Karpas-422 (cell line): ENCODE data around the gene MYO10. TPM values are rescaled to one million over a fixed set of nuclear protein-coding genes. Genes with fewer than 3 reads are reported as not detected.

ENCODE experiments used
- DNase-seq: peaks from one replicate; pipeline ENCODE4 v3.0.0-alpha.2; 2015
- H2AFZ ChIP-seq: fragments of 200-600 bp; sonication (generic); 2 replicates; pipeline ENCODE4 v1.6.1; 2014; ENCODE audit warnings: antibody characterized with exemption, low read length, mixed read lengths
- H3K27ac ChIP-seq: fragments of 200-600 bp; sonication (generic); 2 replicates; pipeline ENCODE4 v1.5.1; 2014; ENCODE audit warnings: mild to moderate bottlenecking, low read length, moderate library complexity
- H3K27me3 ChIP-seq: fragments of 200-600 bp; sonication (generic); 2 replicates; pipeline ENCODE4 v1.6.1; 2014; ENCODE audit warnings: low read length, mixed read lengths
- H3K36me3 ChIP-seq: fragments of 200-600 bp; sonication (generic); 2 replicates; pipeline ENCODE4 v1.6.1; 2014; ENCODE audit warnings: low read length, mixed read lengths; ENCODE audit not compliant: insufficient read depth
- H3K4me1 ChIP-seq: fragments of 200-600 bp; sonication (generic); 2 replicates; pipeline ENCODE4 v1.6.1; 2014; ENCODE audit warnings: mild to moderate bottlenecking, low read length, mixed read lengths
- H3K4me2 ChIP-seq: fragments of 200-600 bp; sonication (generic); 2 replicates; pipeline ENCODE4 v1.6.1; 2014; ENCODE audit warnings: low read length, low read depth, mild to moderate bottlenecking; ENCODE audit not compliant: poor library complexity, severe bottlenecking
- H3K4me3 ChIP-seq: fragments of 200-600 bp; sonication (generic); 2 replicates; pipeline ENCODE4 v1.5.1; 2014; ENCODE audit warnings: mild to moderate bottlenecking, antibody characterized with exemption, low read length, mixed read lengths
- H3K79me2 ChIP-seq: fragments of 200-600 bp; sonication (generic); 2 replicates; pipeline ENCODE4 v1.6.1; 2014; ENCODE audit warnings: mild to moderate bottlenecking, low read length, mixed read lengths
- H3K9ac ChIP-seq: fragments of 200-600 bp; sonication (generic); 2 replicates; pipeline ENCODE4 v1.6.0; 2014; ENCODE audit warnings: low read length
- H3K9me2 ChIP-seq: fragments of 200-600 bp; sonication (generic), shearing (Covaris generic); replicated peaks from 2 replicates; pipeline ENCODE4 v1.6.0; 2014; ENCODE audit warnings: mild to moderate bottlenecking, low read length, moderate library complexity; ENCODE audit not compliant: insufficient read depth
- H3K9me3 ChIP-seq: fragments of 300-700, 200-600 bp; sonication (generic); 2 replicates; pipeline ENCODE4 v1.6.1; 2014; ENCODE audit warnings: low read length, mixed read lengths
- H4K20me1 ChIP-seq: fragments of 200-600 bp; sonication (generic); 2 replicates; pipeline ENCODE4 v1.6.1; 2014; ENCODE audit warnings: mild to moderate bottlenecking, antibody characterized with exemption, low read length, low read depth; ENCODE audit not compliant: insufficient read depth
- total RNA-seq: library from RNA; depleted of rRNA; stranded (reverse); fragments of >200 nt; shearing (Covaris generic); gene quantifications from 2 replicates; pipeline ENCODE4 v1.2.3, GENCODE V29; 2014; ENCODE audit warnings: low replicate concordance

MYO10 gene
- total RNA-seq, 1 experiment from 2014 or later: not detected

- Histone ChIP-seq H3K9me2 (no peaks in the 10 kb centered on the region), H2AFZ (no peak overlapping the region), H3K9ac (no peak overlapping the region), H3K36me3 (no peaks in the 10 kb centered on the region), H3K4me3 (no peak overlapping the region), H3K9me3 (no peaks in the 10 kb centered on the region), H3K27ac (no peak overlapping the region), H3K27me3 (no peaks in the 10 kb centered on the region), H3K4me2 (no peak overlapping the region), H3K4me1 (no peaks in the 10 kb centered on the region), H3K79me2 (no peaks in the 10 kb centered on the region), H4K20me1 (no peaks in the 10 kb centered on the region)
- no peak for DNase-seq
Measured at GRCh38 chr5:16918156-16918555, 17.9 kb downstream of the MYO10 start.

GRCh38 chr5:16916262-16916878 lies 19.7 kb downstream of the MYO10 start:
- H3K4me2 ChIP-seq: no peak overlapping the region
- H2AFZ ChIP-seq: no peak overlapping the region
- no peaks in the 10 kb centered on the region for H3K27me3 ChIP-seq
- H3K4me3 ChIP-seq: no peak overlapping the region
- H3K79me2 ChIP-seq: no peaks in the 10 kb centered on the region
- H3K36me3 ChIP-seq: no peaks in the 10 kb centered on the region
- H3K4me1 ChIP-seq: no peaks in the 10 kb centered on the region
- H3K9ac ChIP-seq: no peak overlapping the region
- H3K27ac ChIP-seq: no peak overlapping the region
- no peaks in the 10 kb centered on the region for H3K9me3 ChIP-seq
- no peaks in the 10 kb centered on the region for H3K9me2 ChIP-seq
- no peak for DNase-seq
- H4K20me1 ChIP-seq: no peaks in the 10 kb centered on the region

- Histone ChIP-seq H3K9me2 (no peaks in the 10 kb centered on the region), H3K9ac (no peak overlapping the region), H3K79me2 (no peaks in the 10 kb centered on the region), H3K27ac (no peak overlapping the region), H3K9me3 (no peaks in the 10 kb centered on the region), H3K27me3 (no peaks in the 10 kb centered on the region), H3K36me3 (no peaks in the 10 kb centered on the region), H2AFZ (no peak overlapping the region), H3K4me2 (no peak overlapping the region), H3K4me3 (no peak overlapping the region), H4K20me1 (no peaks in the 10 kb centered on the region), H3K4me1 (no peaks in the 10 kb centered on the region)
- no peak for DNase-seq
Measured at GRCh38 chr5:16914584-16914983, 21.5 kb downstream of the MYO10 start.

- H4K20me1 ChIP-seq: no peaks in the 10 kb centered on the region
- H3K9me2 ChIP-seq: no peaks in the 10 kb centered on the region
- no peak overlapping the region for H3K9ac ChIP-seq
- H3K27ac ChIP-seq: no peak overlapping the region
- no peak overlapping the region for H3K4me2 ChIP-seq
- no peaks in the 10 kb centered on the region for H3K36me3 ChIP-seq
- no peak for DNase-seq
- no peak overlapping the region for H3K4me3 ChIP-seq
- H3K27me3 ChIP-seq: no peaks in the 10 kb centered on the region
- H3K9me3 ChIP-seq: no peaks in the 10 kb centered on the region
- no peak overlapping the region for H2AFZ ChIP-seq
- no peaks in the 10 kb centered on the region for H3K4me1 ChIP-seq
- no peaks in the 10 kb centered on the region for H3K79me2 ChIP-seq
Measured at GRCh38 chr5:16914108-16914435, 22.0 kb downstream of the MYO10 start.

- Histone ChIP-seq H3K4me2 (no peak overlapping the region), H3K9me2 (no peaks in the 10 kb centered on the region), H3K27me3 (no peaks in the 10 kb centered on the region), H3K4me1 (no peaks in the 10 kb centered on the region), H3K27ac (no peak overlapping the region), H3K79me2 (no peaks in the 10 kb centered on the region), H3K9ac (no peak overlapping the region), H3K36me3 (no peaks in the 10 kb centered on the region), H2AFZ (no peak overlapping the region), H3K4me3 (no peak overlapping the region), H3K9me3 (no peaks in the 10 kb centered on the region), H4K20me1 (no peaks in the 10 kb centered on the region)
- no peak for DNase-seq
Measured at GRCh38 chr5:16913187-16914107, 22.6 kb downstream of the MYO10 start.

GRCh38 chr5:16912080-16912479 lies 24.0 kb downstream of the MYO10 start:
- H3K79me2 ChIP-seq: no peaks in the 10 kb centered on the region

GRCh38 chr5:16909464-16909863 lies 26.6 kb downstream of the MYO10 start:
- Histone ChIP-seq H3K9ac (no peak overlapping the region), H3K27ac (no peak overlapping the region), H3K4me1 (no peaks in the 10 kb centered on the region), H3K79me2 (no peaks in the 10 kb centered on the region), H3K4me3 (no peak overlapping the region), H3K4me2 (no peak overlapping the region), H3K36me3 (no peaks in the 10 kb centered on the region), H3K9me2 (no peaks in the 10 kb centered on the region), H3K27me3 (no peaks in the 10 kb centered on the region), H2AFZ (no peak overlapping the region), H4K20me1 (no peaks in the 10 kb centered on the region), H3K9me3 (no peaks in the 10 kb centered on the region)
- no peak for DNase-seq

More at GRCh38 chr5:16912080-16912479, 24.0 kb downstream of the MYO10 start:
- Histone ChIP-seq H3K9ac (no peak overlapping the region), H3K27me3 (no peaks in the 10 kb centered on the region), H3K36me3 (no peaks in the 10 kb centered on the region), H3K9me2 (no peaks in the 10 kb centered on the region), H4K20me1 (no peaks in the 10 kb centered on the region), H3K4me1 (no peaks in the 10 kb centered on the region), H3K9me3 (no peaks in the 10 kb centered on the region), H3K4me3 (no peak overlapping the region), H2AFZ (no peak overlapping the region), H3K27ac (no peak overlapping the region), H3K4me2 (no peak overlapping the region)
- DNase-seq: no peak

GRCh38 chr5:16907270-16907669 lies 28.8 kb downstream of the MYO10 start:
- Histone ChIP-seq H3K27me3 (no peaks in the 10 kb centered on the region), H3K36me3 (no peaks in the 10 kb centered on the region), H3K27ac (no peak overlapping the region), H3K79me2 (no peaks in the 10 kb centered on the region), H3K9me2 (no peaks in the 10 kb centered on the region), H3K4me1 (no peaks in the 10 kb centered on the region), H3K9me3 (no peaks in the 10 kb centered on the region), H3K4me2 (no peak overlapping the region), H3K4me3 (no peak overlapping the region), H2AFZ (no peak overlapping the region), H3K9ac (no peak overlapping the region), H4K20me1 (no peaks in the 10 kb centered on the region)
- no peak for DNase-seq
